Measurements from ENCODE around the gene ADRM1.

- TF ChIP-seq EZH2 (IDR thresholded peaks at IDR 0.05; ENCODE audit: borderline replicate concordance, low read length) (no peak), CTCF (IDR thresholded peaks at IDR 0.05; ENCODE audit: low read length) (no peak)
Observed at GRCh38 chr20:62287129-62287528, 15.7 kb upstream of the ADRM1 start.
